Caco-2 (cell line): Measurements from ENCODE around the gene C1orf50. TPM values are rescaled to one million over a fixed set of nuclear protein-coding genes. Genes with fewer than 3 reads are reported as not detected.

Experiments
- BruUV-seq: library from RNA; stranded (reverse); fragments of 400-500 nt; replicated peaks from 2 replicates; lab custom pipeline; 2021; lab: Mats Ljungman, UMichigan
- CTCF ChIA-PET: fragments of 300-600 bp; sonication (Branson Sonifier 250); formaldehyde crosslinking; loops from one replicate; lab custom pipeline; 2022; ENCODE audit warnings: antibody characterized with exemption; lab: Charles Lee
- POLR2A ChIA-PET: fragments of 300-600 bp; sonication (Branson Sonifier 250); formaldehyde crosslinking; loops from one replicate; lab custom pipeline; 2022; ENCODE audit warnings: antibody characterized with exemption; lab: Charles Lee
- DNase-seq, 2 experiments: peaks; one replicate each; pipeline versions ENCODE4 v3.0.0 to v3.0.0-alpha.2; 2020 to 2022
- H3K27me3 ChIP-seq: replicated peaks from 2 replicates; pipeline ENCODE4 v1.6.0; 2011; ENCODE audit warnings: low read length; ENCODE audit not compliant: control insufficient read depth, insufficient read depth
- H3K36me3 ChIP-seq: 2 replicates; pipeline ENCODE4 v1.5.1; 2011; ENCODE audit warnings: low read length; ENCODE audit not compliant: control insufficient read depth, insufficient read depth
- H3K4me1 ChIP-seq: fragments of 250-450 bp; sonication (Bioruptor Pico); 2 replicates; pipeline ENCODE4 v1.5.1; 2020; ENCODE audit warnings: mild to moderate bottlenecking
- H3K4me3 ChIP-seq: 2 replicates; pipeline ENCODE4 v1.5.1; 2011; ENCODE audit warnings: low read depth, mild to moderate bottlenecking, control low read depth, low read length
- H3K9me3 ChIP-seq: fragments of 250-450 bp; sonication (Bioruptor Pico); 2 replicates; pipeline ENCODE4 v1.5.1; 2020; ENCODE audit warnings: mild to moderate bottlenecking, moderate library complexity
- H3K27ac Mint-ChIP-seq: one replicate; pipeline ENCODE4 v1.8.0; 2022; ENCODE audit warnings: mixed read lengths; ENCODE audit not compliant: unreplicated experiment
- H3K27me3 Mint-ChIP-seq: one replicate; pipeline ENCODE4 v1.8.0; 2022; ENCODE audit warnings: mixed read lengths; ENCODE audit not compliant: insufficient read depth, unreplicated experiment
- H3K36me3 Mint-ChIP-seq: one replicate; pipeline ENCODE4 v1.8.0; 2022; ENCODE audit warnings: mild to moderate bottlenecking, mixed read lengths; ENCODE audit not compliant: insufficient read depth, unreplicated experiment
- H3K4me1 Mint-ChIP-seq: one replicate; pipeline ENCODE4 v1.8.0; 2022; ENCODE audit warnings: low read depth, mixed read lengths; ENCODE audit not compliant: unreplicated experiment
- H3K4me3 Mint-ChIP-seq: one replicate; pipeline ENCODE4 v1.8.0; 2022; ENCODE audit warnings: mild to moderate bottlenecking, moderate library complexity, mixed read lengths; ENCODE audit not compliant: unreplicated experiment
- H3K9me3 Mint-ChIP-seq: one replicate; pipeline ENCODE4 v1.8.0; 2022; ENCODE audit warnings: mixed read lengths; ENCODE audit not compliant: unreplicated experiment
- CTCF ChIP-seq, 2 experiments: fragments of 200-600 bp in 1 of 2; IDR thresholded peaks; 1 replicate in 1 of 2; 2 replicates in 1 of 2; pipeline versions ENCODE4 v1.5.1 to v1.8.0; 2011 to 2022; ENCODE audit warnings: antibody characterized with exemption in 1 of 2, control low read depth in 1 of 2, inconsistent platforms in 1 of 2, low read depth in 1 of 2, low read length in 1 of 2, mild to moderate bottlenecking in 1 of 2, moderate library complexity in 1 of 2; ENCODE audit not compliant: insufficient read depth in 1 of 2, severe bottlenecking in 1 of 2, unreplicated experiment in 1 of 2
- intact Hi-C: fragments of 100-400 bp; cut with micrococcal nuclease; formaldehyde crosslinking; loops from one replicate; pipeline ENCODE4 v1.10.0; 2022; ENCODE audit not compliant: unreplicated experiment
- total RNA-seq: library from RNA; stranded (reverse); gene quantifications from 2 replicates; pipeline ENCODE4 v1.2.3, GENCODE V29; 2022

C1orf50 gene
- total RNA-seq, 1 experiment from 2014 or later, result 6.1 TPM

GRCh38 chr1:42733415-42734200 is 33.4 kb upstream of the C1orf50 start:
- intact Hi-C loops, result no loop called here
- Mint-ChIP-seq H3K27ac (no peak overlapping the region), H3K4me3 (no peak overlapping the region), H3K9me3 (no peaks in the 10 kb centered on the region), H3K4me1 (peaks cover 12% of the 10 kb centered on the region), H3K27me3 (no peaks in the 10 kb centered on the region), H3K36me3 (no peaks in the 10 kb centered on the region)
- no peaks in the 10 kb centered on the region for H3K36me3 ChIP-seq
- BruUV-seq, result no TSS peak
- H3K4me3 ChIP-seq, result no peak overlapping the region
- H3K27me3 ChIP-seq, result no peaks in the 10 kb centered on the region
- peaks cover 11% of the 10 kb centered on the region; the same call in 1 of the 2 replicates for H3K4me1 ChIP-seq
- ChIA-PET CTCF (interaction anchor here (1.0 kb wide), 1 partner anchor 41 kb away, joined by 3 read pairs; no protein-coding TSS in a partner anchor), POLR2A (no interaction called here)
- no peaks in the 10 kb centered on the region for H3K9me3 ChIP-seq
- no peak for DNase-seq
- no peak for TF ChIP-seq CTCF (IDR thresholded peaks at IDR 0.05; ENCODE audit: insufficient read depth in 1 of 2, low read depth in 1 of 2, low read length in 1 of 2, severe bottlenecking in 1 of 2, unreplicated experiment in 1 of 2)

GRCh38 chr1:42734201-42735035 is 32.6 kb upstream of the C1orf50 start:
- peaks cover 11% of the 10 kb centered on the region for H3K4me1 ChIP-seq
- no peak overlapping the region for H3K27ac Mint-ChIP-seq

More at GRCh38 chr1:42734201-42735035, 32.6 kb upstream of the C1orf50 start:
- Mint-ChIP-seq H3K27me3 (no peaks in the 10 kb centered on the region), H3K4me3 (no peak overlapping the region), H3K36me3 (no peaks in the 10 kb centered on the region), H3K9me3 (no peaks in the 10 kb centered on the region), H3K4me1 (peaks cover 12% of the 10 kb centered on the region)
- no TSS peak for BruUV-seq
- intact Hi-C loops, result no loop called here
- H3K4me3 ChIP-seq, result no peak overlapping the region
- no peaks in the 10 kb centered on the region for H3K27me3 ChIP-seq
- CTCF ChIA-PET, result interaction anchor here (1.0 kb wide), 1 partner anchor 42 kb away, joined by 3 read pairs; no protein-coding TSS in a partner anchor
- peak; percentile 31 to 56 for DNase-seq
- TF ChIP-seq CTCF (IDR thresholded peaks at IDR 0.05; ENCODE audit: insufficient read depth in 1 of 2, low read depth in 1 of 2, low read length in 1 of 2, severe bottlenecking in 1 of 2, unreplicated experiment in 1 of 2), result no peak
- H3K36me3 ChIP-seq, result no peaks in the 10 kb centered on the region
- no peaks in the 10 kb centered on the region for H3K9me3 ChIP-seq
- POLR2A ChIA-PET, result no interaction called here
